HG02852 (cell line): ENCODE results near the gene EFS.
"Not testable (repeated sequence)": the region's sequence is repeated elsewhere in the genome, so short reads cannot be mapped to it uniquely, and the experiment has no call there.

Source experiments
- ATAC-seq: cut with Tn5 transposase; IDR thresholded peaks from one replicate; pipeline ENCODE4 v1.9.1; 2021; ENCODE audit warnings: mild to moderate bottlenecking, moderate library complexity; ENCODE audit not compliant: unreplicated experiment

Gene EFS

DNA sequence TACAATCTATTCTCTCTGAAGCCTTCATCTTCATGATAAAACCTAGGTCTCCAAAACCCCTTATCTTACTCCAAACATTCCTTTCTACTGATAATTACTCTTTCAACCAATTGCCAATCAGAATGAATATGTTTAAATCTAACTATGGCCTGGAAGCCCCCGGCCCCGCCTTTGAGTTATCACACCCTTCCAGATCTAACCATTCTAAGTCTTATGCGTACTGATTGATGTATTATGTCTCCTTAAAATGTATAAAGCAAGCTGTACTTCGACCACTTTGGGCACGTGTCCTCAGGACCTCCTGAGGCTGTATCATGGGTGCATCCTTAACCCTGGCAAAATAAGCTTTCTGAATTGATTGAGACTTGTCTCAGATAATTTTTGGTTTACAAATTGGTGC is 29.3 kb downstream of the EFS start:
- ATAC-seq: no peak

GRCh38 chr14:23327947-23328744 is 36.8 kb downstream of the EFS start:
- ATAC-seq: no peak

DNA sequence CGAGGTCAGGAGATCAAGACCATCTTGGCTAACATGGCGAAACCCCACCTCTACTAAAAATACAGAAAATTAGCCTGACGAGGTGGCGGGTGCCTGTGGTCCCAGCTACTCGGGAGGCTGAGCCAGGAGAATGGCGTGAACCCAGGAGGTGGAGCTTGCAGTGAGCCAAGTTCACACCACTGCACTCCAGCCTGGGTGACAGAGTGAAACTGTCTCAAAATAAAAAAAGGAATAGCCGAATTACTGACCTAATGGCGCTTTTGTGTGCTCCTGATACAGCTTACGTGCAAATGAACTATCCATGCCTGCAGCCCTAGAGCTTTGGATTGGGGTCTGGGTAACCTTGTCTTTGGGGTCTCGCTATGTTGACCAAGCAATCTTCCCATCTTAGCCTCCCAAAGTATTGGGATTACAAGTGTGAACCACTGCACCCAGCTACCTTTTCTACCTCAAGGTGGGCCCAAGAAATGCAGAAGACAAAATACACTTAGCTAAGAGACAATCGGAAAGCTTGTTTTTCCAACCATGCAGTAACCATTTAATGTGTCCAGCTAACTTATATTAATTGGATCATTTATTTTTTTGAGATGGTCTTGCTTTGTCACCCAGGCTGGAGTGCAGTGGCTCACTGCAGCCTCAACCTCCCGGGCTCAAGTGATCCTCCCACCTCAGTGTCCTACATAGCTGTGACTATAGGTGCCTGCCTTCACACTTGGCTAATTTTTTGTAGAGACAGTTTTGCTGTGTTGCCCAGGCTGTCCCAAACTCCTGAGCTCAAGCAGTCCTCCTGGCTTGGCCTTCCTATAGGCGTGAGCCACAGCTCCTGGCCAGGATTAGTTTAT is 38.3 kb downstream of the EFS start:
- no peak for ATAC-seq

GRCh38 chr14:23325746-23326145 is 39.2 kb downstream of the EFS start:
- not testable (repeated sequence) for ATAC-seq

- ATAC-seq: no peak
Measured at GRCh38 chr14:23324993-23325392, 40.0 kb downstream of the EFS start.

DNA sequence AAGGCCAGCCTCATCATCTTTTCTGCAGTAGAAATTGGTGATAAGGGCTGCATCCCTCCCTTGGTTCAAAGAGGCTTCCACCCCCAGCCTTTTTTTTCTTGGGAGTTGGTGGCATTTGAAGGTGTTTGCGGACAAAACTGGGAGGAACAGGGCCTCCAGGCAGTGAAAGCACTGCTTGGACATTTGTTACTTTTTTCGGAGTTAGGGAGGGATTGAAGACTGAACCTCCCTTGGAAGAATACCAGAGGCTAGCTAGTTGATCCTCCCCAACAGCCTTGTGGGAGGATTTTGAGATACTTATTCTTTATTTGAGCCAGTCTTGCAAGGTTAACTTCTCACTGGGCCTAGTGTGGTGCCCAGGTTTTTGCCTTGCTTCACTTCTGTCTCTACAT is 40.5 kb downstream of the EFS start:
- ATAC-seq: no peak

DNA sequence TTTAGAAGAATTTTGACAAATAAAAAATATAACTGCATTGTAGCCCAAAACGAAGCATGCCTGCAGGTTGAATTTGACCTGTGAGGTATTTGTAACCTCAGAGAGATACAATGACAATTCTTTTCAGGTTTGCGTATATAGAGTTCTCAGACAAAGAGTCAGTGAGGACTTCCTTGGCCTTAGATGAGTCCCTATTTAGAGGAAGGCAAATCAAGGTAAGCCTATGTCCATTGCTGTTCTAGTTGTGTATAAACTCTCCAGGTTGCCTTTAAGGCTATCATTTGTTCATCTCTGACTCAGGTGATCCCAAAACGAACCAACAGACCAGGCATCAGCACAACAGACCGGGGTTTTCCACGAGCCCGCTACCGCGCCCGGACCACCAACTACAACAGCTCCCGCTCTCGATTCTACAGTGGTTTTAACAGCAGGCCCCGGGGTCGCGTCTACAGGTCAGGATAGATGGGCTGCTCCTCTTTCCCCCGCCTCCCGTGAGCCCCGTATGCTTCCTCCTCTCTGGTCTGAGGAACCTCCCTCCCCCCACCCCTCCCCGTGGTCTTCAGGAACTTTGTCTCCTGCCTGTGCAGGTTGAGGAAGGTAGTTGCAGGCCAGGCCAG is 41.0 kb downstream of the EFS start:
- no peak for ATAC-seq

DNA sequence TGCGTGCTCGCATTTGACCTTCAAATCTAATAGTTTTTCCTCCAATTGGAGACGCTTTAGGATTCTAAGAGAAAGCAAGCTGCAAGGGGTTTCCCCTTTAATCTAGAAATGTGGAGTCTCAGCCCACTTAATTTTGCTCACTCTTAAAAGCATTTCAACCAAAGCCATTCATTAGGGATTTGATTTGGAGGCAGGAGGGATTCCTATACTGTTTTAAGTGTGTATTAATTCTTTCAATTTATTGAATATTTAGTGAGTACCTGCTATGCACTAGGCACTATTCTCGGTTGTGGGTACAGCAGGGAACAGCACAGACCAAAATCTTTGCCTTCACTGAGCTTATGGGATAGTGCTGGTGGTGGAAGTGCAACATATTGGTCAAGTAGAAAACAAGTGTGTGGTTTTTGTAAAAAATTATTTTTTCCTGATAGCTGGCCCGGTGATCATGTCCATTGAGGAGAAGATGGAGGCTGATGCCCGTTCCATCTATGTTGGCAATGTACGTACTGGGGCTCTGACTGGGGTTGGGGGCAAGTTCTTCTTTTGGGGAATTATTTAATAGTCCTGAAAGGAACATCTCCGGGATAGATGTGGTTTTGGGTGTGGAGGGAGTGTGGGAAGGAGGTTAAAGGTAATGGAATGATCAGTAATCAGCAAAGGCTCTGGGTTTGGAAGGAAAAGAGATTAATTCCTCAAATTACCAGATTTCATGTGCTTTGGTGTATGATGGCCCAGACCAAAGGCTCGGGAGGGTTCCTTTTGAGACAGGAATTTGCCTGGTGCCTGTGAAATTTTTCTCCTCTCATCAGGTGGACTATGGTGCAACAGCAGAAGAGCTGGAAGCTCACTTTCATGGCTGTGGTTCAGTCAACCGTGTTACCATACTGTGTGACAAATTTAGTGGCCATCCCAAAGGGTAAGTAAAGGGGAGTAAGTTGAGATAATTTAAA is 42.1 kb downstream of the EFS start:
- no peak for ATAC-seq

- peak; percentile 13 for ATAC-seq
Measured at GRCh38 chr14:23321572-23322547, 43.1 kb downstream of the EFS start.

DNA sequence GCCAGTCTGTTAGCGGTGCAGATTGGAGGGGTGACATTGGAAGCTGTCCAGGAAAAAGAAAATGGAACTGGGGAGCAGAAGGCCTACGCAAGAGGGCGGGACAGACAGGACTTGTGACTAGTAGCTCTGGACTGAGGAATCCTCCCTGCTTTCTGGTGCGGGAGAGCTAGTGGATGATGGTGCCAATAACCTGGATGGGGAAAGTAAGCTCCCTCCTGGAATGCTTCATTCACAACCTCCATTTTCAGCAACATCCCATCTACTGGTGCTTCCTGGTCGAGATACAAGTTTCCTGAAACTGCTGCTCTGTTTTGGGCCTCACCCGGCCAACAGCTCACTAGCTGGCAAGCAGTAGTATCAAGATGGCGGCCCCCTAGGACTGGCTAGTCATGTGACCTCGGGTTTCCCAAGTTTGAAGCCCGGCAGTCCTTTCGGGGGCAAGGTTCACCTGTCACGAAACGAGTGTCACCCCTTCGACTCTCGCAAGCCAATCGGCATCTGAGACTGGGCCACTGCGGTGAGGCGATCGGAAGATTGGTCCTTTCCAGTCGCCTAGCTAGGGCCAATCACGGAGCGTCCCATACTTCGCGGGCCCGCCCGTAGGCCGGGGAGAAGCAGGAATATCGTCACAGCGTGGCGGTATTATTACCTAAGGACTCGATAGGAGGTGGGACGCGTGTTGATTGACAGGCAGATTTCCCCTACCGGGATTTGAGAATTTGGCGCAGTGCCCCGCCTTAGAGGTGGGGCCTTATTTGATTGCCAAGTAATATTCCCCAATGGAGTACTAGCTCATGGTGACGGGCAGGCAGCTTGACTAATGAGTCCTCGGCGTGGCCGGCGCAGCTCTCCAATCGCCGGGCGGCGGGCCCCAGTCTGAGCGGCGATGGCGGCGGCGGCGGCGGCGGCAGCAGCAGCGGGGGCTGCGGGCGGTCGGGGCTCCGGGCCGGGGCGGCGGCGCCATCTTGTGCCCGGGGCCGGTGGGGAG is 44.1 kb downstream of the EFS start, which contains the start of gene PABPN1:
Gene PABPN1, plus strand, starts transcription at position 874 of the 988 bp plus-strand sequence. Its CDS starts 13 bp downstream, at position 887.
- peak; percentile 90 for ATAC-seq

GRCh38 chr14:23319746-23320583 is 45.0 kb downstream of the EFS start:
- ATAC-seq: no peak

GRCh38 chr14:23316300-23316699 is 48.7 kb downstream of the EFS start:
- no peak for ATAC-seq

- ATAC-seq: no peak
Measured at GRCh38 chr14:23310546-23310945, 54.4 kb downstream of the EFS start.

GRCh38 chr14:23308721-23309445 is 56.1 kb downstream of the EFS start:
- ATAC-seq: no peak

DNA sequence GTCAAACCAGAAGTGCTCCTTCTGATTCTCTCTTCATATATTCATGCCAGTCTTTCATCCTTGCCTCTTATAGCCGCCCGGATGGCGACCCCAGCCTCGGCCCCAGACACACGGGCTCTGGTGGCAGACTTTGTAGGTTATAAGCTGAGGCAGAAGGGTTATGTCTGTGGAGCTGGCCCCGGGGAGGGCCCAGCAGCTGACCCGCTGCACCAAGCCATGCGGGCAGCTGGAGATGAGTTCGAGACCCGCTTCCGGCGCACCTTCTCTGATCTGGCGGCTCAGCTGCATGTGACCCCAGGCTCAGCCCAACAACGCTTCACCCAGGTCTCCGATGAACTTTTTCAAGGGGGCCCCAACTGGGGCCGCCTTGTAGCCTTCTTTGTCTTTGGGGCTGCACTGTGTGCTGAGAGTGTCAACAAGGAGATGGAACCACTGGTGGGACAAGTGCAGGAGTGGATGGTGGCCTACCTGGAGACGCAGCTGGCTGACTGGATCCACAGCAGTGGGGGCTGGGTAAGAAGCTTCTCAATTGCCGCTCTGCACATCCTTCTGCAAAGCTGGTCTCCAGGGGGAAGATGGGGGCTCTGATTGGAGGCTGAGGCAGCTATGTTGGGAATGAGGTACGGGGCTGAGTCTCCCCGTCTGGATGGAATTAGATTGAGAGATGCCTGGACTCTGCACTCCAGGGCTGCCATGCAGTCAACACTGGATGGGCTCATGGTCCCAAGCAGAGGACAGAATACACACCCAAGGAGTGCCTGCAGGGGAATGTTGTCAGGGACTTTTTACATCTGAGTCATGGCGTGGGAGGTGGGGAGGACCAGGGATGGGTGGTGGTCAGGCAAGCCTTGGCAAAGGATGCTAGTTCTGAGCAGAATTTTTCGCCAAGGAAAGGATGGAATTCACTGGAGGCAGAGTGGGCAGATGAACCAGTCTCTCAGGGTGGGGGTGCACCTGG is 57.0 kb downstream of the EFS start:
- ATAC-seq: no peak
